ENCODE measurements around the gene TRAPPC2.
"Not testable (repeated sequence)": the region's sequence is repeated elsewhere in the genome, so short reads cannot be mapped to it uniquely, and the experiment has no call there.

The TRAPPC2 gene

GRCh38 chrX:13697455-13697854, 37.0 kb downstream of the TRAPPC2 start:
- no peak for DNase-seq

GRCh38 chrX:13695601-13696115, 38.8 kb downstream of the TRAPPC2 start:
- no peak for DNase-seq

- DNase-seq: no peak
Observed at GRCh38 chrX:13694983-13695382, 39.4 kb downstream of the TRAPPC2 start.

GRCh38 chrX:13694359-13694758, 40.1 kb downstream of the TRAPPC2 start:
- no peak for DNase-seq

- DNase-seq: no peak
Observed at GRCh38 chrX:13693341-13693961, 41.0 kb downstream of the TRAPPC2 start.

GRCh38 chrX:13692771-13693231, 41.6 kb downstream of the TRAPPC2 start:
- no peak for DNase-seq

GRCh38 chrX:13691841-13692371, 42.5 kb downstream of the TRAPPC2 start:
- no peak for DNase-seq

GRCh38 chrX:13690836-13691235, 43.6 kb downstream of the TRAPPC2 start:
- no peak for DNase-seq

GRCh38 chrX:13689741-13690211, 44.6 kb downstream of the TRAPPC2 start:
- no peak for DNase-seq

GRCh38 chrX:13688958-13689740, 45.3 kb downstream of the TRAPPC2 start, which contains the start of gene RAB9A:
TSS of gene RAB9A (plus strand) at chrX:13689128. CDS start at chrX:13708747, 19,619 bp downstream.
- peak; percentile 89 for DNase-seq

GRCh38 chrX:13688384-13688957, 45.9 kb downstream of the TRAPPC2 start:
- no peak for DNase-seq

GRCh38 chrX:13687203-13687602, 47.2 kb downstream of the TRAPPC2 start:
- no peak for DNase-seq

- no peak for DNase-seq
Observed at GRCh38 chrX:13685126-13685763, 49.2 kb downstream of the TRAPPC2 start.

- no peak for DNase-seq
Observed at GRCh38 chrX:13684361-13684760, 50.1 kb downstream of the TRAPPC2 start.

GRCh38 chrX:13681595-13681994, 52.8 kb downstream of the TRAPPC2 start:
- DNase-seq: no peak

GRCh38 chrX:13679700-13680099, 54.7 kb downstream of the TRAPPC2 start:
- DNase-seq: not testable (repeated sequence)

- DNase-seq: no peak
Observed at GRCh38 chrX:13676885-13677284, 57.5 kb downstream of the TRAPPC2 start.

- DNase-seq: no peak
Observed at GRCh38 chrX:13673016-13673415, 61.4 kb downstream of the TRAPPC2 start.

- DNase-seq: no peak
Observed at GRCh38 chrX:13670197-13670596, 64.2 kb downstream of the TRAPPC2 start.

- not testable (repeated sequence) for DNase-seq
Observed at GRCh38 chrX:13669755-13670154, 64.7 kb downstream of the TRAPPC2 start.

- DNase-seq: peak; percentile 67
Observed at GRCh38 chrX:13669246-13669737, 65.1 kb downstream of the TRAPPC2 start.

- DNase-seq: no peak
Observed at GRCh38 chrX:13667919-13668318, 66.5 kb downstream of the TRAPPC2 start.

- DNase-seq: no peak
Observed at GRCh38 chrX:13666836-13667235, 67.6 kb downstream of the TRAPPC2 start.
